Psoas muscle (tissue), 8 donors: ENCODE data around the gene AGAP3. TPM values are rescaled to one million over a fixed set of nuclear protein-coding genes. Genes with fewer than 3 reads are reported as not detected.

ENCODE experiments used
- ATAC-seq, 4 donors: fragments of 200-7000 bp; cut with Tn5 transposase; one replicate each; pipeline ENCODE4 v1.9.1; 2020; ENCODE audit warnings: moderate library complexity in 3 of 4, mild to moderate bottlenecking in 2 of 4
- DNase-seq, 2 donors: peaks; one replicate each; pipeline ENCODE4 v3.0.0-alpha.2; 2020
- H3K27ac ChIP-seq: fragments of 200-600 bp; one replicate; pipeline ENCODE4 v1.8.0; 2022
- H3K27me3 ChIP-seq, 3 donors: fragments of 200-600 bp in 1 of 3; one replicate each; pipeline versions ENCODE4 v1.6.1 to v1.8.0; 2013 to 2022; ENCODE audit warnings: low read length in 2 of 3, mild to moderate bottlenecking in 2 of 3, moderate library complexity in 1 of 3; ENCODE audit not compliant: insufficient read depth in 3 of 3
- H3K36me3 ChIP-seq, 2 donors: fragments of 200-600 bp in 1 of 2; one replicate each; pipeline versions ENCODE4 v1.6.1 to v1.8.0; 2013 to 2022; ENCODE audit warnings: low read depth in 1 of 2, mild to moderate bottlenecking in 1 of 2, moderate library complexity in 1 of 2; ENCODE audit not compliant: insufficient read depth in 1 of 2
- H3K4me1 ChIP-seq: fragments of 200-600 bp; one replicate; pipeline ENCODE4 v1.8.0; 2022
- H3K4me3 ChIP-seq: fragments of 200-600 bp; one replicate; pipeline ENCODE4 v1.8.0; 2022; ENCODE audit warnings: mild to moderate bottlenecking
- H3K9me3 ChIP-seq: fragments of 200-600 bp; one replicate; pipeline ENCODE4 v1.8.0; 2022
- WGBS, 3 donors: extraction: QIAGEN DNeasy Blood & Tissue Kit; methylation state at CpG; one replicate each; pipeline versions ENCODE4 v1.1.6 to v1.1.7; 2013; 5-methylcytosine and 5-hydroxymethylcytosine counted together
- intact Hi-C, 2 donors: fragments of 100-400 bp; cut with DNase I; formaldehyde crosslinking; loops; one replicate each; pipeline versions ENCODE4 v1.11.0 to v1.14.2; 2022
- polyA plus RNA-seq, 3 donors: library from polyadenylated mRNA; stranded (reverse); fragments of 200-250 nt; gene quantifications; one replicate each; pipeline ENCODE4 v1.2.3, GENCODE V29; 2013
- total RNA-seq, 4 donors: library from RNA; stranded (reverse); fragmentation: NEBNext Ultra II Directional in 2 of 4; extraction: Animal tissue kit (Norgen Biotek cat#: 25700) in 2 of 4; gene quantifications; one replicate each; pipeline versions ENCODE4 v1.2.1 to v1.2.4, GENCODE V29; 2021 to 2023
- TF ChIP-seq, protein P1 (sequence below): fragments of 200-600 bp; IDR thresholded peaks from one replicate; pipeline ENCODE4 v1.8.0; 2022; ENCODE audit warnings: antibody characterized with exemption
- donor health status: healthy with polysubstance abuse.
- donor health status: DM: no; HTN: no; CAD: no; lungs with moderate emphysema.
- donor health status: Bipolar disorder and iron deficiency.
- donor health status: healthy.
- donor health status: DM: yes; HTN: yes; CAD: no.
- donor health status: DM: no; HTN: no; CAD: no.
- donor health status: DM: no; HTN: no; CAD: no.
- donor health status: DM: yes; HTN: yes; CAD: no.

AGAP3 gene
- total and polyA plus RNA-seq, 7 donors = 38.4 to 75.3 (median 51.4) TPM

DNA sequence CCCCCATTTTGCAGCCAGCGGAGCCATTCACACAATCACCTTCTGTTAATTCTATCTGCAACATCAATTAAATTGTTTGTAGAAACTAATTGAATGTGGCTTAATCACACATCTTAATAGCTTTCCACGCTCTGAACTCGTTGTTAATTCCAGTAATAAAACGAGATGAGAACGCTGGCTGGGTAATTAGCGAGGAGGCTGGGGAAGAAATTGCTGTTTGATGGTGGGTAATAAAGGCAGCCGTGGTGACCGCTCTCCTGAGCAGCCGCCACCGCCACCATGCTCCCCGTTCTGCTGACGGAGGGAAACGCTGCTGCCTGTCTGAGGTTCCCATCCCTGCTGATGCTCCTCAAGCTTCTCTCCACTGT is 44.9 kb downstream of the AGAP3 start:
- no peak overlapping the region for H3K27ac ChIP-seq
- peaks cover under 1% of the 10 kb centered on the region for H3K4me1 ChIP-seq
- ATAC-seq (no peak), DNase-seq (no peak)
- H3K27me3 ChIP-seq = no peaks in the 10 kb centered on the region
- WGBS, 3 donors = 84 to 86% (median 85%) methylated on average over 13 of the region's 13 CpGs
- peaks cover 0 to 68% of the 10 kb centered on the region in 2 donors for H3K36me3 ChIP-seq
- TF ChIP-seq, protein P1, sequence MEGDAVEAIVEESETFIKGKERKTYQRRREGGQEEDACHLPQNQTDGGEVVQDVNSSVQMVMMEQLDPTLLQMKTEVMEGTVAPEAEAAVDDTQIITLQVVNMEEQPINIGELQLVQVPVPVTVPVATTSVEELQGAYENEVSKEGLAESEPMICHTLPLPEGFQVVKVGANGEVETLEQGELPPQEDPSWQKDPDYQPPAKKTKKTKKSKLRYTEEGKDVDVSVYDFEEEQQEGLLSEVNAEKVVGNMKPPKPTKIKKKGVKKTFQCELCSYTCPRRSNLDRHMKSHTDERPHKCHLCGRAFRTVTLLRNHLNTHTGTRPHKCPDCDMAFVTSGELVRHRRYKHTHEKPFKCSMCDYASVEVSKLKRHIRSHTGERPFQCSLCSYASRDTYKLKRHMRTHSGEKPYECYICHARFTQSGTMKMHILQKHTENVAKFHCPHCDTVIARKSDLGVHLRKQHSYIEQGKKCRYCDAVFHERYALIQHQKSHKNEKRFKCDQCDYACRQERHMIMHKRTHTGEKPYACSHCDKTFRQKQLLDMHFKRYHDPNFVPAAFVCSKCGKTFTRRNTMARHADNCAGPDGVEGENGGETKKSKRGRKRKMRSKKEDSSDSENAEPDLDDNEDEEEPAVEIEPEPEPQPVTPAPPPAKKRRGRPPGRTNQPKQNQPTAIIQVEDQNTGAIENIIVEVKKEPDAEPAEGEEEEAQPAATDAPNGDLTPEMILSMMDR = no peak
- no peak overlapping the region for H3K4me3 ChIP-seq
- intact Hi-C loops = no loop called here
- no peaks in the 10 kb centered on the region for H3K9me3 ChIP-seq

- ATAC-seq = peak in 3 of 4 donors; percentile 10 to 39 (median 18)
- H3K27ac ChIP-seq = no peak overlapping the region
These were observed 45.5 kb downstream of the AGAP3 start for GRCh38 chr7:151131592-151132293.

DNA sequence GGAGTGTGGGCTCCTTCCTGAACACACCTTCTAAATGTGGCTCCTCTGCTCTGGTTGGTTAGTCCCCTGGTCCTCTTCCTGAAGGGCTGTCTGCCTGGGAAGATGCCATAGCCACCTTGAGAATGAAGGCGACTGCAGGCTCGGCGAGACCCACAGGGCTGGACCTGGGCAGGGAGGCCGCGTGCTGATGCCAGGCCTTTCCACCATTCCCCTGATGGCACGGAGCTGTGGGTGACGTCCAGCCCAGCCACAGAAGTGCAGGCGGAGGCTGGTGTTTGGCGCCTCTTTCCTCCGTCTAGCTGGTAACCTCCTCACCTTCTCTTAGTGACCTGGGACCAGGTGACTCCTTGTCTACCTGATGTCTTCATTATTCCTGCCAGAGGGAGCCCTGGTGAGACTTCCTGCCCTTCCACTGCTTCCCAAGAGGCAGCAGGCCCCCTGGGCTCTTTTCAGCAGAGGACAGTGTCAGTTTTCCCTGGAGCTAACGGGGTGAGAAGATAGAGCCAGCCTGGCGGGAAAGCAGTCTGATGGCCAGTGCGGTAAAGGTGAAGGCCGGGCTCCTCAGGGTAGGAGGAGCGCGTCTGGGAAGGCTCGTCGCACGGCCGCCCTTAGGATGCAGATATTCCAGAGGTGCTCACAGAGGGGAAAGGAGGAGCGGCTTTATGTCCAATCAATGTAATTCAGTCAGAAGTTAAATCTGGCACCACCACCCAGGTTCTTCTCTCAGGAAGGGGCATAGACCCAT is 46.4 kb downstream of the AGAP3 start:
- DNase-seq = peak in 1 of 2 donors; percentile 36
- 88 to 96% (median 91%) methylated on average over 21 of the region's 21 CpGs for WGBS, 3 donors

More at GRCh38 chr7:151131592-151132293, 45.5 kb downstream of the AGAP3 start:
- TF ChIP-seq, protein P1 = no peak
- WGBS, 3 donors = 68 to 69% (median 69%) methylated on average over 16 to 19 of the region's 19 CpGs
- Histone ChIP-seq H3K4me1 (no peaks in the 10 kb centered on the region), H3K27me3 (no peaks in the 10 kb centered on the region), H3K36me3 (peaks cover 0 to 73% of the 10 kb centered on the region in 2 donors), H3K9me3 (no peaks in the 10 kb centered on the region), H3K4me3 (no peak overlapping the region)
- intact Hi-C loops = no loop called here
- peak; percentile 14 to 73 for DNase-seq

DNA sequence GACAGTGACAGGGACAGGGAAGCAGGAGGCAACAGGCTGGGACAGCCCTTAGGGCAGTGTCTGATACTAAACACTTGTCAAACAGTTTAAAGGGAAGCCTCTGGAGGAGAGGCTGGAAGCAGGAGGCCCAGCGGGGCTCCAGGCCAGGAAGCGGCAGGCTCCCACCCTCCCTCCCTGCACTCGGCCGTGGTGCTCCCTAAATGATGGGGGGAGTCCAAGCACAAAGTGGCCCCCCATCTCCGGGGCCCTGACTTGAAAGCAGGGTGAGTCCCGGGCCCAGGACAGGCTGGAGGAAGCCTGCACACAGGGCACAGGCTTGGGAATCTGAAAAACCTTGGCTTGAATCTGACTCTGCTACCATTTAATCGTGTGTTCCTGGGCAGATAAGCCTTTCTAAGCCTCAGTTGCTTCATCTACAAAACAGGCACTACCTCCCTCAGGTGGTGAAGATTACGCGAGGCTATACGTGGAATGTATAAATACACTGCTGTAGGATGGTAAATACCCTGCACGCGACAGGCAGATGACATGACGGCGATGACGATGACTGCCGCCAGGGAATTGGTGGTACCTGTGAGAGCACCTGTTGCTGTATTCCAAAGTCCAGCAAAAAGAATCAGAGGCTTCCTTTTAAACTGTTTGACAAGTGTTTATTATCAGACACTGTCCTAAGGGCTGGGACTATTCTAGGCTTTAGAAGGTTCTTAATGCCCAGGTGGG is 47.2 kb downstream of the AGAP3 start:
- 88 to 89% (median 88%) methylated on average over 15 to 16 of the region's 16 CpGs for WGBS, 3 donors
- no peaks in the 10 kb centered on the region for H3K27me3 ChIP-seq
- ATAC-seq (no peak), DNase-seq (peak; percentile 5 to 42)
- H3K4me3 ChIP-seq = no peak overlapping the region
- H3K27ac ChIP-seq = no peak overlapping the region
- intact Hi-C loops = no loop called here
- H3K36me3 ChIP-seq = peaks cover 0 to 72% of the 10 kb centered on the region in 2 donors
- H3K9me3 ChIP-seq = no peaks in the 10 kb centered on the region
- H3K4me1 ChIP-seq = no peaks in the 10 kb centered on the region
- TF ChIP-seq, protein P1 = no peak

More for the DNA sequence above, 46.4 kb downstream of the AGAP3 start:
- H3K4me1 ChIP-seq = no peaks in the 10 kb centered on the region
- no peaks in the 10 kb centered on the region for H3K9me3 ChIP-seq
- no peak overlapping the region for H3K27ac ChIP-seq
- intact Hi-C loops = no loop called here
- TF ChIP-seq, protein P1 = no peak
- H3K27me3 ChIP-seq = no peaks in the 10 kb centered on the region
- peaks cover 0 to 74% of the 10 kb centered on the region in 2 donors for H3K36me3 ChIP-seq
- no peak for ATAC-seq
- no peak overlapping the region for H3K4me3 ChIP-seq
